ENCODE data around the gene BPGM.

BPGM gene

DNA sequence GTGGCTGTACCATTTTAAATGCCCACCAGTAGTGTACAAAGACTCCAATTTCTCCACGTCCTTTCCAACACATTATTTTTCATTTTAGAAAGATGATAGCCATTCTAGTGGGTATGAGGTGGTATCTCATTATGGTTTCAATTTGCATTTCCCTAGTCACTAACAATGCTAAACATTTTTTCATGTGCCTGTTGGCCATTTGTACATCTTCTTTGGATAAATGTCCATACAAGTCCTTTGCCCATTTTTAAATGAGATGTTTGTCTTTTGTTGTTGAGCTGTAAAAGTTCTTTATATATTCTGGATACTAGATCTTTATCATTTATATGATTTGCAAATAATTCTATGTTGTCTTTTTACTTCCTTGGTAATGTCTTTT is 18.9 kb upstream of the BPGM start:
- Histone ChIP-seq H2AFZ (ENCODE audit: low read length) (no peak overlapping the region), H3F3A (ENCODE audit: insufficient read depth, low read length) (no peaks in the 10 kb centered on the region), H3K9me2 (ENCODE audit: low read depth, low read length) (no peaks in the 10 kb centered on the region), H3K9me3 (ENCODE audit: low read length) (no peaks in the 10 kb centered on the region), H3K4me2 (ENCODE audit: low read length) (no peak overlapping the region), H3K27ac (ENCODE audit: low read depth, low read length, poor library complexity, severe bottlenecking) (no peak overlapping the region), H3K4me3 (ENCODE audit: low read depth, low read length, poor library complexity, severe bottlenecking) (no peak overlapping the region), H3K9ac (ENCODE audit: low read length) (no peak overlapping the region), H3K27me3 (ENCODE audit: insufficient read depth, low read length) (0 out of 2 replicates have a peak, but pooled peaks cover 3% of the 10 kb centered on the region), H3K4me1 (ENCODE audit: insufficient read depth, low read length, severe bottlenecking) (no peaks in the 10 kb centered on the region), H4K20me1 (ENCODE audit: insufficient read depth, low read length) (no peaks in the 10 kb centered on the region), H3K79me2 (ENCODE audit: insufficient read depth, low read length) (no peaks in the 10 kb centered on the region), H3K36me3 (ENCODE audit: insufficient read depth, low read length) (no peaks in the 10 kb centered on the region)
- no peak for TF ChIP-seq CTCF (IDR thresholded peaks at IDR 0.05; ENCODE audit: low read length)
- no peak for TF ChIP-seq EZH2 (IDR thresholded peaks at IDR 0.05; ENCODE audit: borderline replicate concordance, low read length)

DNA sequence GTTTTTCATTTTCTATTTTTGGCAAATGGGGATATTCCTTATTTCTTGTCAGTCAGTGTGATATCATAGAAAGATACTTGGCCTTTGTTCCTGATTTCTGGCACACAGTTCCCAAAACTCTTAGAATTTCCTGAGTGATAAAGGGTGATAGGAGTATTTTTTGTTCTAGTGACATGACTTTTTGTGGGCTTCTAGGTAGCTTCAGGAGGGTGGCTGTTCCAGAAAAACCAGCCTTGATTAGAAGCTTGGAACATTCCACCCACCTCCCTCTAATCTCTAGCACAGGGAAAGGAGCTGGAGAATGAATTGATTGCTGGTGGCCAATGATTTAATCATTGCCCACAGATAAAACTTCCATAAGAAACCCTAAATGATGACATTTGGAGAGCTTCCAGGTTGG is 17.2 kb upstream of the BPGM start:
- H3K4me3 ChIP-seq (ENCODE audit: low read depth, low read length, poor library complexity, severe bottlenecking): no peak overlapping the region
- no peaks in the 10 kb centered on the region for H3K4me1 ChIP-seq (ENCODE audit: insufficient read depth, low read length, severe bottlenecking)
- H3K9me2 ChIP-seq (ENCODE audit: low read depth, low read length): no peaks in the 10 kb centered on the region
- H3K36me3 ChIP-seq (ENCODE audit: insufficient read depth, low read length): no peaks in the 10 kb centered on the region
- H3K9ac ChIP-seq (ENCODE audit: low read length): no peak overlapping the region
- H3K27ac ChIP-seq (ENCODE audit: low read depth, low read length, poor library complexity, severe bottlenecking): no peak overlapping the region
- no peaks in the 10 kb centered on the region for H3K9me3 ChIP-seq (ENCODE audit: low read length)
- H4K20me1 ChIP-seq (ENCODE audit: insufficient read depth, low read length): no peaks in the 10 kb centered on the region
- H3K27me3 ChIP-seq (ENCODE audit: insufficient read depth, low read length): 0 out of 2 replicates have a peak, but pooled peaks cover 3% of the 10 kb centered on the region
- no peaks in the 10 kb centered on the region for H3K79me2 ChIP-seq (ENCODE audit: insufficient read depth, low read length)
- H3K4me2 ChIP-seq (ENCODE audit: low read length): no peak overlapping the region
- TF ChIP-seq CTCF (IDR thresholded peaks at IDR 0.05; ENCODE audit: low read length) (no peak), EZH2 (IDR thresholded peaks at IDR 0.05; ENCODE audit: borderline replicate concordance, low read length) (no peak)
- no peaks in the 10 kb centered on the region for H3F3A ChIP-seq (ENCODE audit: insufficient read depth, low read length)
- no peak overlapping the region for H2AFZ ChIP-seq (ENCODE audit: low read length)

DNA sequence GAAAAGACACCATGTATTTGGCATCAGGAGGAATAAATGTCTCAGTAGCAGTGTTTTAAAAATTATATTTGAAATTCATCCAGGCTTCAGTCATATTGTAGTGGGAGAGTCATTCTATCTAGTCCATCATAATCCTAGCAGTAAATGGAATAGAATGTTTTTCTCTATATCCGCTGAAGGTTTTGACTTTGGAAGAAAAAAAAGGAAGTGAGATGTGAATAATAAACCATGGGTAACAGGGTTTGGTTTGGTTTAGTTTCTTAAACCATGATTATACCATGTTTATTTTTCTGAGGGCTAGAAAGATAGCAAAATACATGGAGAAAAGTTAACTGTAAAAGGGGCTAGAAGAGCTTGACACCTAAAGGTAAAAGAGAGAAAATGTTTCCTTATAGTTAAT is 16.4 kb upstream of the BPGM start:
- Histone ChIP-seq H3K4me1 (ENCODE audit: insufficient read depth, low read length, severe bottlenecking) (no peaks in the 10 kb centered on the region), H3K4me3 (ENCODE audit: low read depth, low read length, poor library complexity, severe bottlenecking) (no peak overlapping the region), H3K9ac (ENCODE audit: low read length) (no peak overlapping the region), H3K4me2 (ENCODE audit: low read length) (no peak overlapping the region), H4K20me1 (ENCODE audit: insufficient read depth, low read length) (no peaks in the 10 kb centered on the region), H3K9me3 (ENCODE audit: low read length) (no peaks in the 10 kb centered on the region), H3F3A (ENCODE audit: insufficient read depth, low read length) (no peaks in the 10 kb centered on the region), H3K79me2 (ENCODE audit: insufficient read depth, low read length) (no peaks in the 10 kb centered on the region), H3K27ac (ENCODE audit: low read depth, low read length, poor library complexity, severe bottlenecking) (no peak overlapping the region), H2AFZ (ENCODE audit: low read length) (no peak overlapping the region), H3K27me3 (ENCODE audit: insufficient read depth, low read length) (0 out of 2 replicates have a peak, but pooled peaks cover 3% of the 10 kb centered on the region), H3K36me3 (ENCODE audit: insufficient read depth, low read length) (no peaks in the 10 kb centered on the region), H3K9me2 (ENCODE audit: low read depth, low read length) (no peaks in the 10 kb centered on the region)
- TF ChIP-seq CTCF (IDR thresholded peaks at IDR 0.05; ENCODE audit: low read length) (no peak), EZH2 (IDR thresholded peaks at IDR 0.05; ENCODE audit: borderline replicate concordance, low read length) (no peak)
